Testis (tissue), 3 donors: ENCODE results near the gene KRTAP3-3. TPM values are rescaled to one million over a fixed set of nuclear protein-coding genes. Genes with fewer than 3 reads are reported as not detected.

Source experiments
- DNase-seq: peaks from one replicate; pipeline ENCODE4 v3.0.0-alpha.2; 2019
- H3K27ac ChIP-seq, 2 donors: fragments of 200-600 bp; sonication (generic); one replicate each; pipeline ENCODE4 v1.5.1; 2019
- H3K27me3 ChIP-seq: fragments of 200-600 bp; sonication (generic); one replicate; pipeline ENCODE4 v1.5.1; 2019
- H3K36me3 ChIP-seq: fragments of 200-600 bp; sonication (generic); one replicate; pipeline ENCODE4 v1.5.1; 2017; ENCODE audit warnings: low read depth; ENCODE audit errors: missing control alignments
- H3K4me1 ChIP-seq: fragments of 200-600 bp; sonication (generic); one replicate; pipeline ENCODE4 v1.5.1; 2019
- H3K4me3 ChIP-seq, 2 donors: fragments of 200-600 bp; sonication (generic); one replicate each; pipeline ENCODE4 v1.5.1; 2017 to 2019
- H3K9me3 ChIP-seq: fragments of 200-600 bp; sonication (generic); one replicate; pipeline ENCODE4 v1.5.1; 2017
- POLR2A ChIP-seq: fragments of 450-650 bp; IDR thresholded peaks from one replicate; pipeline ENCODE4 v1.6.1; 2017; ENCODE audit warnings: antibody characterized with exemption, mild to moderate bottlenecking, moderate library complexity
- WGBS, 2 donors: methylation state at CpG; one replicate each; pipeline ENCODE4 v1.1.5; 2018; 5-methylcytosine and 5-hydroxymethylcytosine counted together
- intact Hi-C: fragments of 100-400 bp; cut with DNase I; formaldehyde crosslinking; loops from one replicate; pipeline ENCODE4 v1.15.1; 2023; ENCODE audit warnings: low total_unique reads
- polyA plus RNA-seq: library from polyadenylated mRNA; stranded (reverse); fragments of 350-450 nt; fragmentation: Illumina TruSeq; extraction: RNeasy Lipid Tissue Mini Kit (QIAGEN cat#74804); gene quantifications from one replicate; pipeline ENCODE4 v1.2.3, GENCODE V29; 2014; ENCODE audit warnings: low read depth, low replicate concordance; ENCODE audit not compliant: insufficient read depth
- total RNA-seq, 2 donors: library from RNA; depleted of rRNA; stranded (reverse); fragments of >200 nt; gene quantifications; one replicate each; pipeline ENCODE4 v1.2.3, GENCODE V29; 2016
- TF ChIP-seq, protein P1 (sequence below), 3 experiments: fragments of 450-650 bp in 2 of 3; fragments of 200-600 bp in 1 of 3; sonication (generic) in 1 of 3; IDR thresholded peaks; one replicate each; pipeline ENCODE4 v1.5.1; 2016 to 2019; ENCODE audit warnings: antibody characterized with exemption in 3 of 3, mild to moderate bottlenecking in 2 of 3, moderate library complexity in 1 of 3

Gene KRTAP3-3
- total and polyA plus RNA-seq, 3 donors from 2014 or later, result not detected

DNA sequence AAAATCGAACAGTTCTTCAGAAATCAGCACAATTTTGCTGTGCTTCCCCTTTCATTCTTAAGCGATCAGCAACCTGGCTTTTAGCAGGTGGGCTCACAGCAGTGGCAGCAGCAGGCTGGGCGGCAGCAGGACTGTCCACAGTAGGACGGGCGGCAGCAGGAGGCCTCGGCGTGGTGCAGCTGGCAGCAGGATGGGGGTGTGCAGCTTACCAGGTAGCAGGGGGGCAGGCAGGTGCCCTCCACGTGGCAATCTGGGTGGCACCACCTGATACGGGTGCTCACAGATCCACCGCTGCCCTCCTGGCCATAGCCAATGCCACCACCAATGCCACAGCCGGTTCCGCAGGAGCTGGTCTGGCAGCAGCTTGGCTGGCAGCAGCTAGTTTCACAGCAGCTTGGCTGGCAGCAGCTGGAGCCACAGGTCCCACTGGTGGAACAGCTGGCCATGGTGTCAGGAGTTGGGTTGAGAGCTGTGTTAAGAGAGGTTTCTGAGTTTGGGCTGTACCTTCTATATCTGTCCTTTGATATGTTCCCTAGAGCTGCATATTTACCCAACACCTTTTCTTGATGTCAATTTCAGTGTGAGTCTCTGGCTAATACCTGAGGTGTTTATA, 35.8 kb upstream of the KRTAP3-3 start, which contains the start of gene KRTAP1-4:
Gene KRTAP1-4 (minus strand): TSS at position 563 of the 613 bp plus-strand sequence. CDS start 117 bp downstream, at position 446.
- no peak for DNase-seq
- Histone ChIP-seq H3K27ac (no peak within 1 kb of the TSS), H3K4me1 (no peaks in the 10 kb centered on the region), H3K27me3 (no peaks in the 10 kb centered on the region), H3K4me3 (no peak within 1 kb of the TSS), H3K9me3 (no peaks in the 10 kb centered on the region), H3K36me3 (no peaks in the 10 kb centered on the region)
- intact Hi-C loops, result no loop called here
- TF ChIP-seq, protein P1, sequence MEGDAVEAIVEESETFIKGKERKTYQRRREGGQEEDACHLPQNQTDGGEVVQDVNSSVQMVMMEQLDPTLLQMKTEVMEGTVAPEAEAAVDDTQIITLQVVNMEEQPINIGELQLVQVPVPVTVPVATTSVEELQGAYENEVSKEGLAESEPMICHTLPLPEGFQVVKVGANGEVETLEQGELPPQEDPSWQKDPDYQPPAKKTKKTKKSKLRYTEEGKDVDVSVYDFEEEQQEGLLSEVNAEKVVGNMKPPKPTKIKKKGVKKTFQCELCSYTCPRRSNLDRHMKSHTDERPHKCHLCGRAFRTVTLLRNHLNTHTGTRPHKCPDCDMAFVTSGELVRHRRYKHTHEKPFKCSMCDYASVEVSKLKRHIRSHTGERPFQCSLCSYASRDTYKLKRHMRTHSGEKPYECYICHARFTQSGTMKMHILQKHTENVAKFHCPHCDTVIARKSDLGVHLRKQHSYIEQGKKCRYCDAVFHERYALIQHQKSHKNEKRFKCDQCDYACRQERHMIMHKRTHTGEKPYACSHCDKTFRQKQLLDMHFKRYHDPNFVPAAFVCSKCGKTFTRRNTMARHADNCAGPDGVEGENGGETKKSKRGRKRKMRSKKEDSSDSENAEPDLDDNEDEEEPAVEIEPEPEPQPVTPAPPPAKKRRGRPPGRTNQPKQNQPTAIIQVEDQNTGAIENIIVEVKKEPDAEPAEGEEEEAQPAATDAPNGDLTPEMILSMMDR (IDR thresholded peaks at IDR 0.05), result no peak
- no peak for TF ChIP-seq POLR2A
- WGBS, 2 donors, result 85 to 91% methylated on average over 3 to 12 of the region's 12 CpGs

DNA sequence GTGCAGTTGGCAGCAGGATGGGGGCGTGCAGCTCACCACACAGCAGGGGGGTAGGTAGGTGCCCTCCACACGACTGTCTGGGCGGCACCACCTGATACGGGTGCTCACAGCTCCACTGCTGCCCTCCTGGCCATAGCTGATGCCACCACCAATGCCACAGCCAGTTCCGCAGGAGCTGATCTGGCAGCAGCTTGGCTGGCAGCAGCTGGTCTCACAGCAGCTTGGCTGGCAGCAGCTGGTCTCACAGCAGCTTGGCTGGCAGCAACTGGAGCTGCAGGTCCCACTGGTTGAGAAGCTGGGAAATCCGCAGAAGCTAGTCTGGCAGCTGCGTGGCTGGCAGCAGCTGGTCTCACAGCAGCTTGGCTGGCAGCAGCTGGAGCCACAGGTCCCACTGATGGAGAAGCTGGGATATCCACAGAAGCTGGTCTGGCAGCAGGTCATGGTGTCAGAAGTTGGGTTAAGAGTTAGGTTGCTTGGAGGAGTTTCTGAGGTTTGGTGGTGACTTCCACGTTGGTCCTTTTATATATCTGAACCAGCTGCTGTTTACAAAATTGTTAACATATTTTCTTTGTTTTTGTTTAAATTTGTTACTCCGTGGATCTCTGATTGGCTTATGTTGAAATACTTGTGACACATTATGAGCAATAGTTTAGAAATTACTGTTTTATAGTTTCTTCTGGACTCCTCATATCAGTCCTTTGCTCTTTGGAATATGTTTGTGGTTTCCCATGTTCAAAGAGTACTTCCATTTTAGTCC, 32.9 kb upstream of the KRTAP3-3 start, which contains the start of gene KRTAP1-5:
Gene KRTAP1-5 (minus strand): TSS at position 494 of the 757 bp plus-strand sequence. CDS start 53 bp downstream, at position 441.
- Histone ChIP-seq H3K27me3 (no peaks in the 10 kb centered on the region), H3K27ac (no peak within 1 kb of the TSS), H3K4me3 (no peak within 1 kb of the TSS), H3K4me1 (no peaks in the 10 kb centered on the region), H3K9me3 (no peaks in the 10 kb centered on the region), H3K36me3 (no peaks in the 10 kb centered on the region)
- intact Hi-C loops, result no loop called here
- WGBS, 2 donors, result 74 to 87% methylated on average over 4 to 9 of the region's 9 CpGs
- no peak for DNase-seq
- TF ChIP-seq, protein P1 (IDR thresholded peaks at IDR 0.05), result no peak
- no peak for TF ChIP-seq POLR2A

DNA sequence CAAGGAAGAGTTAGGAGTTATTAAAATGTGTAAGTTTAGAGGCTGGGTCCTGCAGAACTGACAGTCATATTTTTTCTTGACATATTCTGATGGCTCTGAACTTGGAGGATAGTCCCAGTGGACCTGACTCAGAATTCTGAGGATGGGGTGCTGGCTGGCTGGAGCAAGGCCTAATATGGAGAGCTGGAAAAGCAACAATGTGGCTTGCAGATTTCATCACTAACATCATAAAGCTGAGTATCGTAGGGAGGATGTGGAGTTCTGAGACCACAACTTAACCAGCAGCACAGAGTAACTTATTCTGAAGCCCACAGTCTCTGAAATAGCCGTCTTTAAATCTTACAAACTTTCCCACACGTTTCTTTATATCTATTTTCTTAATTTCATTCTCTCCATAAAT, 30.7 kb upstream of the KRTAP3-3 start:
- DNase-seq, result no peak
- no peak overlapping the region for H3K4me3 ChIP-seq
- TF ChIP-seq POLR2A, result no peak
- TF ChIP-seq, protein P1 (IDR thresholded peaks at IDR 0.05), result no peak
- H3K4me1 ChIP-seq, result no peaks in the 10 kb centered on the region
- no peaks in the 10 kb centered on the region for H3K27me3 ChIP-seq
- no peaks in the 10 kb centered on the region for H3K9me3 ChIP-seq
- no peaks in the 10 kb centered on the region for H3K36me3 ChIP-seq
- intact Hi-C loops, result no loop called here
- no peak overlapping the region for H3K27ac ChIP-seq
- 75 to 87% methylated on average over 3 of the region's 3 CpGs for WGBS, 2 donors

DNA sequence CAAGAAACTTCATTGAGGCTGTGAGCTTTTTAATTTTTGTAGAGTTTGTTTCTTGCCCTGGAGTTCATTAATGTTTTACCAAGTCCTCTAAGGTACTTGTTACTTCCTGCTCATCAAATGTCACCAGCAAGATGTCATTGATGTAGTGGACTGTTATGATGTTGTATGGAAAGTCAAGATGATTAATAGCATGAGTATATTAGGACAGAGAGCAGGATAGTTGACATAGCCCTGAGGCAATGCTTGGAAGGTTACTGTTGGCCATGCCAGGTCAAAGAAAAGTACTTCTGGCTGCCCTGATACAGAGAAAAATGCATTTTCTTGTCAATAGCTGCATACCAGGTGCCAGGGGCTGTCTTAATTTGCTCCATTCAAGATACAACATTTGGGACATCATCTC, 26.4 kb upstream of the KRTAP3-3 start:
- DNase-seq, result no peak
- no peaks in the 10 kb centered on the region for H3K27me3 ChIP-seq
- no peak for TF ChIP-seq POLR2A
- TF ChIP-seq, protein P1 (IDR thresholded peaks at IDR 0.05), result no peak
- H3K36me3 ChIP-seq, result no peaks in the 10 kb centered on the region
- no peaks in the 10 kb centered on the region for H3K9me3 ChIP-seq
- H3K27ac ChIP-seq, result no peak overlapping the region
- no peak overlapping the region for H3K4me3 ChIP-seq
- no peaks in the 10 kb centered on the region for H3K4me1 ChIP-seq
- intact Hi-C loops, result no loop called here
